ENCODE results near the gene ADCY4. TPM values are rescaled to one million over a fixed set of nuclear protein-coding genes. Genes with fewer than 3 reads are reported as not detected.

The ADCY4 gene
- total and polyA plus RNA-seq, 10 of the 15 experiments (the other 5 are each of a cell fraction or from before 2014, with no cell fraction given): 0.05 to 0.87 (median 0.21) TPM; not detected in 1

GRCh38 chr14:24362241-24362960 is 27.5 kb upstream of the ADCY4 start:
- H3K27ac ChIP-seq (ENCODE audit: control insufficient read depth, insufficient read depth): no peak overlapping the region
- peaks cover 15% of the 10 kb centered on the region for H3K4me1 ChIP-seq (ENCODE audit: control insufficient read depth, insufficient read depth, low read length)
- no peak for DNase-seq (ENCODE audit: low read depth, low spot score)
- peaks cover 0 to under 1% of the 10 kb centered on the region in 2 experiments; a peak in 3 of 4 replicates for H3K27me3 ChIP-seq (replicated peaks in 1 of 2; ENCODE audit: control insufficient read depth in 2 of 2, insufficient read depth in 2 of 2, low read length in 1 of 2)
- CTCF ChIA-PET: interaction anchor here (0.6 to 7.7 kb wide), 12 partner anchors 13 to 123 kb away, joined by 3 to 79 read pairs (median 6); partner anchors contain the start of genes KHNYN and RIPK3
- TF ChIP-seq BCLAF1 (IDR thresholded peaks at IDR 0.05) (no peak), BRCA1 (IDR thresholded peaks at IDR 0.05; ENCODE audit: low read depth, low read length) (no peak)
- no peaks in the 10 kb centered on the region for H3K9me3 ChIP-seq (replicated peaks; ENCODE audit: control insufficient read depth, insufficient read depth, low read length)
- H3K4me2 ChIP-seq (ENCODE audit: control insufficient read depth, insufficient read depth): no peak overlapping the region
- RAD21 ChIA-PET (ENCODE audit: unreplicated experiment): interaction anchor here (1.1 to 3.0 kb wide), 5 partner anchors 19 to 75 kb away, joined by 3 to 23 read pairs (median 4); no protein-coding TSS in a partner anchor
- no peak for ATAC-seq
- H3K36me3 ChIP-seq (ENCODE audit: control insufficient read depth in 2 of 2, insufficient read depth in 2 of 2, low read length in 1 of 2): no peaks in the 10 kb centered on the region
- FAIRE-seq: no peak
- SMC1A ChIA-PET (ENCODE audit: uncharacterized antibody, unreplicated experiment): interaction anchor here (1.1 to 2.0 kb wide), 8 partner anchors 17 to 74 kb away, joined by 3 to 15 read pairs (median 6); partner anchors contain the start of gene RIPK3
- intact Hi-C loops (cut with micrococcal nuclease; ENCODE audit: unreplicated experiment) (no loop called here), in situ Hi-C loops (cut with MboI) (no loop called here)
- H4K20me1 ChIP-seq (ENCODE audit: control insufficient read depth, insufficient read depth): no peaks in the 10 kb centered on the region
- BruUV-seq (replicated peaks): no TSS peak
- H3K9ac ChIP-seq (ENCODE audit: control insufficient read depth, insufficient read depth, low read length): no peak overlapping the region
- H2AFZ ChIP-seq (ENCODE audit: control insufficient read depth, low read depth, low read length): no peak overlapping the region
- WGBS (ENCODE audit: insufficient coverage, insufficient replicate concordance, low lambda C conversion rate, missing lambda C conversion rate): 0% methylated on average over 2 of the region's 2 CpGs
- no peak overlapping the region for H3K4me3 ChIP-seq
- H3K79me2 ChIP-seq (ENCODE audit: control insufficient read depth, insufficient read depth, low read length): no peaks in the 10 kb centered on the region
- POLR2A ChIA-PET: interaction anchor here (1.2 to 2.2 kb wide), 4 partner anchors 23 to 69 kb away, joined by 3 to 8 read pairs (median 4); partner anchors contain the start of genes KHNYN and RIPK3
